ENCODE data around the gene CRNKL1.

CRNKL1 gene

DNA sequence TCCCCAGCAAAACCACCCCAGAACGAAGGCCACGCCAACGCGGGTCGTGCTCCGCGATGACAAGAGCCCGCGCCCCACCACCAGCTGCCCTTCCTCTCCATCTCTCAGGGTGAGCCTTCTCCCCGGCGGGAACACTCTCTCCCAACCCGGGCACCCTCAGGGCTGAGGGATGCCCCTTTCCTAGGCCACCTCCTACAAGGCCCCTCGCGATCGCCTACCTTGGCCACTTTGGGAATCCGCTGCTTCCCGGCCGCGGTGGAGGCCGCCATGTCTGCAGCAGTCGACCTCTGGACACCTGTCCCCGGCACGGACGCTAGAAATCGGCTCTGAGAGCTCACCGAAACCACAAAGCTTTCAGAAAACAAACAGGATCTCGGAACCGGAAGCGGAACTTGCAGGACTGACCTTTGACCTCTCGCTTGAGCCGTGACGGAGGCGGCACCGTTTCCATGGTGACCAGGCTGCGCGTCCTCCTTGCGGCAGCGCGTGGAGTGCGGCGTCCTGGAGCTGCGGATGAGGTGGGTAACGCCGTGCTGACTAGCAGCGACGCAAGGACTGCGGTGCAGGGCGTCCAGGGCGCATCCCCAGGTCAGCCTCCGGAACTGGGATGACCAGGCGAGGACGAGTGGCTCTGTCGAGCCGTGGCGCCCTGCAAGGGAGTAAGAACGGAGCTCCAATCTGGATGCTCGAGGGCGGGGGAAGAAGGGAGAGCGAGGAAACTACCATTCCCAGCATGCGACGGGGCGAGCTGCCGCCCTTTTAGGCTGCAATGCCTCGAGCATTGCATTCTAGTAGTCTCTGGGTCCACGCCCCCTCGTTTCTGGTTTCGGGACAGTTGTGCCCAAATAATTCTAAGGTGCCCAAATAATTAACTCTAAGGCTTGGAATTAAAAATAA lies at the start of gene CRNKL1, which contains the start of gene CFAP61:
Gene CRNKL1 (minus strand): TSS at position 393 of the 897 bp plus-strand sequence. CDS start 124 bp downstream, at position 269.
Gene CFAP61 (plus strand): TSS at position 459 of the 897 bp plus-strand sequence. CDS start 4,122 bp downstream, outside the sequence.
- peak; percentile 87 for DNase-seq (ENCODE audit: low read depth)

DNA sequence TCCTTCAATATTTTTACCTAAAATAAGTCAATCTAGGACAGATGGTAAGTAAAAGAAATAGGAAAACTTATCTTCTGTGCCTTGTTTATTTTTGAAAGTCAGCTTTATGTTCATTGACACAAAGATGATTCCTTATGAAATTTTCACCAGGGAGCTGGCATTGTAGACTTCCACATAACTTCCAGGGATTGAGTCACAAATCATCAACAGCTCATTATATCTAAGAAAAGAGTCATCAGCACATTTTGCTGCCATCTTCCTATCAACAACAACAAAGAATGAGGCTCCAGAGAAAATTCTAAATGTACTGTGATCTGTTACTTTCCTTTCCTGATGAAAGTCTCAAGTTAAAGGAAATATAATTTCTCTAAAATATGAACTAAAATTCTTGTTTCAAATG lies 48.6 kb upstream of the CRNKL1 start:
- DNase-seq (ENCODE audit: low read depth): no peak

DNA sequence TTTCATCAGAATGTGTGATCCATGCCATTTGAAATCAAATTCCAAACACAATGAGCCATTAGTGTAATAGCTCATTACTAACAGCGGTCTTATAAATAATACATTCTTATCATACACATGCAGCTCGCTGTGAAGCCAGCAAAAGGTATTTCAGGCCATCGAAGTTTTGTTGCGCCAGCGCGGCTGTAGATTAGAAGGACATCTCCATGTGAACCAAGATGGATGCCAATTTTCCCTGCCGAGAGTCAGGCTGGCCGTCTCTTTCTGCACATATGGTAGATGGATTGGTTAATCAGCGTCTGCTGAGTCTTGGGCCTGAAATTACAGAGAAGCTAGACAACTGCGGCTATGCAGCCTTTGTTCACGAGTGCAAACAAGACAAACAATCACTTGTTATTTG lies 44.2 kb upstream of the CRNKL1 start:
- no peak for DNase-seq (ENCODE audit: low read depth)

DNA sequence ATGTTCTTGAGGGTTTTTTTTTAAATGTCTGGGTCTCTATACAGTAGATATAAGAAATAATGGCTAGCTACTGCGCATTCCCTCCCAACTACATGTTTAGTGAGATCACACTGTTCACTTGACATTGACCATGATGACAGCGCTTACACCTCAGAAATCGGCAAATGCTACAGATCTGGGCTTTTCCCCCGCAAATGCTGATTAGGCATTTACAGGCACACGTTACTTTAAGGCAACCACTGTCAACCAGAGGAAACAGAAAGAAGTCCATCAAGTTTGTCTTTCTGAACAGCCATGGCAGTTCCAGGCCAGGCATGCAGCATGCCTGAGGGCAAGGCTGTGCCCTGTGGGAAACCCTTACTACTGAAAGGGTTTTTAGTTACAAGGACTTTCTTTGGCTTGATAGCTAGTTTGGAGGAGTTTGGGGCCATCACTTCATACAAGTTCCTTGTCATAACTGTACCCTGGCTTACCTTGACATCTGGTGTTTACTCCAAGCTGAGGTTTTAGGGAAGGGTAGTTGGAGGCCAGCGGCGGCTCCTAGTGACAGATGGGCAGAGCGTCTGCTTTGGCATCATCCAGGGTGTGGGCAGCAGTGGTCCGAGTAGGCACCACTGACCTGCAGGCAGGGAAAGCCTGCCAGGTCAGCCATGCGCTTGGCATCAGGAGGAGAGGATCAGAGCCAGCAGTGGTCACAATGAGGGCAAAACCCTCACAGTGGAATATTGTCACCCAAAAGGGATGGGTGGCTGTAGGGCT lies 43.0 kb upstream of the CRNKL1 start:
- no peak for DNase-seq (ENCODE audit: low read depth)

DNA sequence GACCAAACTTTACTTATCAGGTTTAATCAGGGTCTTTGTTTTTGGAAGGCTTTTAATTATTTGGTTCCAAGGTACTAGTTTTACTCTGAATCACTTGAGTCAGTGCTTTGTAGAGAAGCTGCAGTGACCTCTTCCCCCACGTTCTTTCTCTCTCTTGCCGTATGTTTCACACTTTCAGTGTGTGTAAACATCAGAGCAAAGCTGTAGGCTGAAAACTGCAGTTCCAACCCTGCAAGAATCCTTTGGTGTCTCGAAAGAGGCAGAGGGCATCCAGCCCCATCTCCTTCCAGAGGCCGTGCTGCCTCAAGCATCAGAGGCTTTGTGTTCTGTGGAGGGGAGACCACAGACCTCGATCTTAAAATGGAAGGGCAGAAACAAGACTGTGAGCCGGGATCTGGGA lies 42.1 kb upstream of the CRNKL1 start:
- DNase-seq (ENCODE audit: low read depth): no peak

DNA sequence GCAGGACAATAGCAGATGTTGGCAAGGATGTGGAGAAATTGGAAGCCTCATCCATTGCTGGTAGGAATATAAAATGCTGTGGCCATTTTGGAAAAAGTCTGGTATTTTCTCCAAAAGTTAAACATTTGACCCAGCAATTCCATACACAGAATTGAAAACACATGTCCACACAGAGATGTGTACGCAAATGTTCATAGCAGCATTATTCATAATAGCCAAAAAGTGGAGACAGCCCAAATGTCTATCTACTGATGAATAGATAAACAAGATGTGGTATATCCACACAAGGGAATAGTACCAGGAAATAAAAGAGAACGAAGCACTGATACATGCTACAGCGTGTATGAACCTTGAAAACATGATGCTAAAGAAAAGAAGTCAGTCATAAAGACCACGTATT lies 40.6 kb upstream of the CRNKL1 start:
- DNase-seq (ENCODE audit: low read depth): no peak

DNA sequence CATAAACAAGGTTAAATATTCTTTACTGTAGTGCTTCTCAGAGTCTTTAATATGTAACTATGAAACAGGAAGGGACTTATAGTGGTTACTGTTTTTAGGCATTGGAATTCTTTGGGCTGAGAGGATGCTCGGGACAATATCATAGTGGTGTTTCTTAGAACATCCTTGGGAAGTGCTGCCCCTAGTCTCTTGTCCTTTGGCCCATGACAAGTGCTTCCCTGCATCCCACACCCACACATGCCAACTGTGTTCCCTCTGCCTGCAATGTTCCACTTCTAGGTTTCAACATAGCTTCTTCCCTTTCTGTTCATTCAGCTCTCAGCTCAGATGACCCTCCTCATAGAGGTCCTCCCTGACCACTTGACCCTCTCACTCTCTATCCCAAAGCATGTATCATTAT lies 37.7 kb upstream of the CRNKL1 start:
- no peak for DNase-seq (ENCODE audit: low read depth)

DNA sequence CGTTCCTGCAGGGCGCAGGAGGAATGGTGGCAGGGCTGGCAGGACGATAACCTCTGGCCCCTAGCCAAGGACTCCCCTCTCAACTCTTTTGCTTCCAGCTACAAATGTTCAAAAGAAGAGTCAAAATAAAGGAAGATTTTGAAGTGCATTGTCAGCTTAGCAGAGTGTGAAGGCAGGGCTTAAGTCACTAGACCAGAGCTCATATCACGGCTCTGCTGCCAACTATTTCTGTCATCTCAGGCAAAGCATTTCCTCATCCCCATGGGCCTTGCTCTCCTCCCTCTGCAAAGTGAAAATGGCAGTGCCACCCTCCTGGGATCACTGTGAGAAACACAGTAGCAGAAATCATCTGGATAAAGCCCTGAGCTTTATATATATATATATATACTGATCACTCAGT lies 36.8 kb upstream of the CRNKL1 start:
- no peak for DNase-seq (ENCODE audit: low read depth)

DNA sequence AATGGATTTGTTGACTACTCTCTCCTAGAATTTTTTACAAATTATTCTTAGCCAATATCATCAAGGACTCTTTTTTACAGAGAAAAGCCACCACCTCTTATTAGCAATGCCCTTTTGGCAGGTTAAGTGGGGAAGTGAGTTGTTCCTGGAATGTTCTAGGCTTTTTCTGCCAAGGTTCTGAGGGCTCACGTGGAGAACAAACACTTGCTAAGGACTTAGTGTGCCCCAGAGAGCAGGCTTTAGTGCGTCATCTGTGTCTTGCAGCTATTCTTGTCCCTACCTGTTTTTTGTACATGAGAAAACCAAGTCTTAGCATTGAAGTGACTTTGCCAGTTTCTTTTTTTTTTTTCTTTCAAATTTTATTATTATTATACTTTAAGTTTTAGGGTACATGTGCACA lies 33.5 kb upstream of the CRNKL1 start:
- no peak for DNase-seq (ENCODE audit: low read depth)

DNA sequence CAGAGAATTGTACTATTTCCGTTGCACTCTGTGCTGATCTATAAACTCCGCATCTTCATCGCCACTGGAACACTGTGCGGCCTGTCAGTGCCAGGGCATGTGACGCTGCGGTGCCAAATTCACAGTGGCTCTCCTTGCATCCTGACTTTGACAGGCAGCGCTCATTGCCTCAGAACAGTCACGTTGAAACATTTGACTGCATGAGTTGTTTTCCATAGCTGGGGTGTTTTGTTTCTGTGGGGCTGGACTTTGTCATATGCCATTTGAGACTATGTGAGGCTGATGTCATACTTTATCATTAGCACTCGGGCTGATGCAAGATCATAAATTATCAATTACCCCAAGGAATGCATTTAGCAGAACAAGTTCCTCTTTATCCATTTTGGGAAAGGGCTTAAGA lies 32.8 kb upstream of the CRNKL1 start:
- DNase-seq (ENCODE audit: low read depth): no peak

DNA sequence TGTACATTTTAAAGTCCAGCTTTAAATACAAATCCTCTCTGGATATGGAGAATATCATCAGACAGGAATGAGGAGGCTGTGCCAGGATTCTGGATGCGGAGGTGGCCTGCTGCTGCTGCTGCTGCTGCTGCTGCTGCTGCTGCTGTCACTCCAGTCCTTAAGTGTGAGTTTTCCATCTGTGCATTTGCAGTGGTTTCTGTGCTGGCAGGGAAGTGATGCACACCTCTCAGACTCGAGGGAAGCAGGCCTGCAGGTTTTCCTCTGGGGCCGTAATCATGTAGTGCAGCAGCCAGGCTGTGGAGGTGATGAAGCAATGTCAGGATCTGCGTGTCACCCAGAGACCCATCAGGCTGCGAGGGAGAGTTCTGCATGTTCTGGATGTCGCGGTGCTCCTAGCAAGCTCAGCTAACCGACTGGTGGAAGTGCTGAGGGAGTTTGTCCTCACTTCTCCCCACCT lies 32.1 kb upstream of the CRNKL1 start:
- DNase-seq (ENCODE audit: low read depth): no peak

DNA sequence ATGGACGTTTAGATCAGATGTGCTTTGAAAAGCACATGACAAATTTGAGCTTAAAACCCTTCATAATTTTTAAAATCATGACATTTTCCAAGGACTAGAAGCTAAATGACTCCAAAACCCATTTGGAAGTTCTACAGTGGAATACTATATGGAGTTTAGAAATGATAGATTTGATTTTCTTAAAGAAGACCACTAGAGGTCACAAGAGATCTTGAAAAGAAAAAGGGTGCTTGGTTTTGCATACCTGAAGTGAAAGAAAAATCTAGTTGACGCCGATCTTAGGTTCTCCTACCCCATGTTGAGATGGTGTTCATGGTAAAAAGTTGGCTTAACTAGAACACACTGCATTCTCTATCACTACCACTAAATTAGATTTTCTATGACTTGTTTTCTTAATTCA lies 31.5 kb upstream of the CRNKL1 start:
- DNase-seq (ENCODE audit: low read depth): no peak

DNA sequence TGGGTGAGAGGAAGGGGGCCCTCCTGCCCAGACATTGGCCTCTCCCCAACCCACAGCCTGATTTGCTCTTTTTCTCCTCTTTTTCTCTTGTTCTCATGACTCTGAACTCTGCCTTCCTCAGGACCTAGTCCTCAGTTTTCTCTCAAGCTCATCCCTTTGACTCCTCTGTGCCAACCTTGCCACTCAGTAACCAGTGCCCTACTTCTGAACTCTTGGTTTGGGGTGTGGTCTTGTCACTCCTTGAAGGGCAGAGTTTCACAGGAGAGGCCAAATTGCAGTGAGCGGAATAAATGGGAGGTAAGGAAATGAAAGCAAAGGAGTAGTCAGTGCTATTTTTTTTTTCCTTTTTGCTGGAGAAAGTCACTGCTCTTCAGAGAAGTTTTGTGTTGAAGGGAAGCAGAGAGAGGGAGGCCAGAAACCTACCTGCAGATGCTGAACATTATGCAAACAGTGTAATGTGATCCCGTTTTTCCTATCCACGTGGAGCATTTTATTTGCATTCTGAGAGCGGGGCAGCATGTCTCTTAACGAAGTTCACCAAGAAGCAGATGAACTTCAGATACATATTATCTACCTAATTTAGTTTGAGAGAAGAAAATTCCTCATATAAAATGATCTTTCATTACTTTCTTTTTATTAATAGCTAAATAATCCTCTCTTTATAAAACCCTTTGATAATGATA lies 27.0 kb upstream of the CRNKL1 start:
- no peak for DNase-seq (ENCODE audit: low read depth)

DNA sequence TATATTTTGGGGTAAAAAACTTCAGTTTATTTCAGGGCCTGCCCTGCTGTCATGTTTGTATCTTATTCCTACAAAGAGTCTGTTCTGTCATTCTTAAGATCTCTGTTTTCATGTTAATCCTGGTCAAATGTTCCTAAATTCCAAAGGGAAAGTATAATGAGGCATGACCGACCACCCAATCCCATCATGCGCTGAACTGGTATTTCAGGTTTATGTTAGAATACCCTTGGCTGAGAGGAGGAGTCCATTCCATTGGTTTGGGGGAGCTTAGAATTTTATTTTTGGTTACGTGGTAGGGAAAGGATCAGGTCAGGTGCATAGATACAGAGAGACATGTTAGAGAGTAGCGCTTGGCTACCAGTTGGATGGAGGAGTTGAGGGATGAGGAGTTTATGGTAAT lies 25.8 kb upstream of the CRNKL1 start:
- no peak for DNase-seq (ENCODE audit: low read depth)

DNA sequence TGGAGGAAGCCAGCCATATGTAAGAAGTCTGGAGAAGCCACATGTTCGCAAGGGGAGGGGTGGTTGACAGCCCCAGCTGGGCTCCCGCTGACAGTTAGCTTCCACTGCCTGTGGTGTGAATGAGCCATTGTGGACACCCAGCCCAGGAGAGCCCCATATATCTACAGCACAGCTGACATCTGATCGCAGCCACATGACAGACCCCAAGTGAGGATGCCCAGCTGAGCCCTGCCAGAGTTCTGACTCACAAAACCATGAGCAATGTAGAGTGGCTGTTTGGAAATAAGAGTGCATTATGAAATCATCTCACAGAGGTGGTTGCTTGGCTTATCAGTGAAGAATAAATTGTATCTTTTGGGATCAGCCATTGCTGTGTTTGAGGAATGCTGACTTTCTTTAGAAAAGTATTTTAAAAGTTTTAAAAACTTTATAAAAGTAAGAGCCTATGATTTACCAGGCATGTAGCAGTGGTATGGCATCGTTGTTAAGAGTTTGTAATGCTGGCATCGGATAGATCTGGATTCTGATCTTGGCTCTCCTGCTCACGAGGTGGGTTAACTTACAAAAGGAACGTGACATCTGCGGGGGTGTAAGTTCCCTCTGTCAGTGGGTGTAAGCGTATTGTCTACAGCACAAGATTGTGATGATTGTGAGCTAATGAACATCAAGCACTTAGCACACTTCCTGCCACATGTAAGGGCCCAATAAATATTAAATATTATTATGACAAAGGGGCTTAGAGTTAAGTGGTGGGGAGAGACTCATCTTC lies 24.2 kb upstream of the CRNKL1 start:
- peak; percentile 69 for DNase-seq (ENCODE audit: low read depth)

DNA sequence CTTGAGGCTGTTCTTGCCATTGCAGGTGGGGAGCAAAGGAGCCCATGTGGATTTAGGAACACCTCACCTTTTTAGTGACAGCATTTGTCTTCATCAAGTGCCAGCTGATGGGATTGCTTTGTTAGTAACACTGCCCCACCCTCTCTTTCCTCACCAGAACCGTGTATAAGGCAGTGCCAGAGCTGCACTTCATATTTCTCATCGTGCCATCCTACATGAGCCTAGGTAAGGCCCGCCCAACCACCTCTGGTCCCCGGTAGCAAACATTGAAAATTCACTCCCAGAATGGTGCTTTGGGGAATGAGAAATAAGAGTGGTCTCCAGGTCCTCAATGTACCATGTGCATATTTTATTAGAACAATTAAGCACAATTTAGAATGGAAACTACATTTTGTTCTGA lies 22.8 kb upstream of the CRNKL1 start:
- no peak for DNase-seq (ENCODE audit: low read depth)

DNA sequence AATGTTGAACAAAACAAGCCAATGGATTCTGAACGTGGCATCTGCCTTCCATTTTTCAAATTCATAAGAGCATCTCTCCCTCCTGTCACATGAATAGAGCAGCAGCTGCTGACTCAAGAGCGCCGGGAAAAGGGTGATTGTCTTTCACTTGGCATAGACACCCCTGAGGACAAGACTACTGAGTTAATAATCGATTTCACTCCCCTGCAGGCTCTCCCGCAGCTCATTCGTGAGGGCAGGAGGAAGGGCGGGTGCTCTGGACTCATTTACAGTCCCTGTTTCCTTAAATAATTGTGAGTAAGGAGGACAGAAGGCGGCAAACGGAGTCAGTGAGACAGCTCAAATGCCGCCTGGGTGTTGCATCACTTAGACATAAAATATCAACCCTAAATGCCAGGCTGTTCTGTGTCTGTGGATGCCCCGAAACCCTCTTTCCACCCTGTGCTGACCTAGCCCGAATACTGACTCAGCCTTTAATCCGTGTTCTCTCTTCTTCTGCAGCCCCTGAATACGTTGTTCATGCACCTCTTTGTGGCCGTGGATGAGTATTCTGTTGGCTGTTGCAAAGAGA lies 21.6 kb upstream of the CRNKL1 start:
- DNase-seq (ENCODE audit: low read depth): no peak

DNA sequence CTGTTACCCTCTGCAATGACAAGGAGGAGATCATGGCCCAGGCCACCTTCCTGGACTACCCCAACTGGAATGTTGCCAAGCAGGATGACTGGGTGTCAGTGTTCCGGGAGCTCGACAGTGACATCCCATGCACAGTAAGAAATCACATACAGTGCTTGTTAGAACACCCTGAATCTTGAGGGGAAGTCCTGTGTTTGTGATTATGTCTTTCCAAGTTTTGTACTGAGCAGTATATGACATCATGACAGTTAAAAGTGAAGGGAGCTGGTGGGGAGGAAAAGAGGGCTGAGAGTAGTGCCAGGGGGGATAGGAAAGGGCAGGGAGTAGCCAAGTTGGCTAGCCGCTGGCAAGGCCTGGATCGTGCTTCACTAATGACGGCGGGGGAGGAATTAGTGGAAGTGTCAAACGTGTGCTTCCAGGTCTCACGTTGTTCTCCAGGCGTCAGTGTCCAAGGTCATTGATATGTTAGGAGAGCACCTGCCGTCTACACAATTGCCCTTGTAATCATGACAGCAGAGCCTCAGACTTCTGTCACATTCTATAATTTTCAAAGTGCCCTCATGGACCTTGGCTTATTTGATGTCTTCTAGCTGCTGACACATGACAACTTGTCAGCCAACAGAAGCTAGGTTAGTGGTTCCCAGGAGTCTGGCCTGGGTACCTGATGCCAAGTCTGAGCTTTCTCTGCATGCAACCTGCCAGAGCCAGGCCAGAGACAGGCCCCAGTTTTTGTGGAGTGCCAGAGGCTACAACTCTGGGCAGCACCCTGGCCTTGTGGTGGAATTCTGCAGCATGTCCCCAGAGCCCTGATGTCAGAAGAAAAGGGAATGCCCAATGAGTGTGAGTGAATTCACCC lies 18.8 kb upstream of the CRNKL1 start:
- no peak for DNase-seq (ENCODE audit: low read depth)

DNA sequence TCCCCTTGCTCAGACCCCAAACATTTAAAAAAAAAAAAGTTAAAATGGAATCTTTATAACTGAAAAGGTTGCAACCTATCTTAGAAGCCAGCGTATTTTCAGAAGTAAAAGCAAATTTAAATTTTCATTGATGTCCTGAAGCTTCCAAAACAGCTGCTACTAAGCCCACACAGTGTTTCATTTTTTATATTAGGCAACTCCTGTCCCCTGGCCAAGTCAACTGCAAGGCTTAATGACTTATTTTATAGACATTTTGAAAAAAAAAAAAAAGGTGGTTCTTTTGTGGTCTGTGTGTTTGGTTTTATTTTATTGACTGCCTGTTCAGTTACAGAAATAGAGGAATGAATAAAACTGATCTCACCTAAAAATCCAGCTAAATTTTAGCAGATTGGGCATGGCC lies 13.1 kb upstream of the CRNKL1 start:
- no peak for DNase-seq (ENCODE audit: low read depth)

DNA sequence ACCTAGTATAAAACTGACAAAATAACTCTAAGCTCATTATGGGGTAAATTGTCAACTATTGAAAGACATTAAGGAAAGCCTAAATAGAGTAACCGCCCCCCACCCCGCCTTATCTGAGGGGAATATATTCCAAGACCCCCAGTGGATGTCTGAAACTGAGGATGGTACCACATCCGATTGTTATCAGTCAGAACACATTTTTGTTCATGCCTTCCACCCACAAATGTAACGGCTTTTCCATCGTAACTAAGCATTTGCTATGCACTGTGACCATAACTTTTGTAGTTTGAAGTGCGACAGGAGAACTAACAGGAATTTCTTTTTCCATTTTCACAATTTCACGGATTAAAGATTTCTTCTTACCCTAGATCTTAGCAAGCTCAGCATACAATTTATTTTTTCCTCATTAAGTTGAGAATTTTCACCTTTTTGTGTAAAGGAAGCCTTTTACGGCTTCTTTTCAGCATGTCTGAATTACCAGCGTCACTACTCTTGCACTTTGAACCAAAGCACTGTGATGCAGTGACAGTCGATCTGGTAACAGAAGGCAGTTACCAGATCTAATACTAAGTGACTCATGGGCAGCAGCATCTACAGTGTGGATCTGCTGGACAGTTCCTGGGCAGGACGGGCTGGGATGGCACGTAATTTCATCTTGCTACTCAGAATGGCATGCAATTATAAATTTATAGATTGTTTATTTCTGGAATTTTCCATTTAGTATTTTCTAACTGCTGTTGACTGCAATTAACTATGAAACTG lies 11.9 kb upstream of the CRNKL1 start:
- no peak for DNase-seq (ENCODE audit: low read depth)

Measured in GM04504 (cell line).